ENCODE measurements around the gene ZNF646. TPM values are rescaled to one million over a fixed set of nuclear protein-coding genes. Genes with fewer than 3 reads are reported as not detected.
A peak's percentile ranks its signal among the peaks of the same experiment; 100 is the strongest.

Gene ZNF646
- total and polyA plus RNA-seq, 2 donors (not counting 3 experiments of a cell fraction or from before 2014, with no cell fraction given): 4.1 to 15.9 TPM

DNA sequence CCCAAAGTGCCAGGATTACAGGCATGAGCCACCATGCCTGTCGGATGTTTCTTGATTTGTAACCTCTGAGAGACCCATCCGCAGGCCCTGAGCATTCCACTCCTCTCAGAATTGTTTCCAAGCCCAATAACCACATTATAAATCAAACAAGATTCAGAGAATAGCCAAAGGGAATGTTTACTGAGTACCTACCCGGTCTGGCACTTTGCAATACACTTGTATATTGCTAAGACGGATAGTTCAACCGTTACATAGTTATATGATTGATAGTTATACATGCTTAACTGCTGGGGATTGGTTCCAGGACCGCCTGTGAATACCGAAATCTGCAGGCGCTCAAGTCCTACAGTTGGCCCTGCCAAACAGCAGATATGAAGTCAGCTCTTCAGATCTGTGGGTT, 40.2 kb downstream of the ZNF646 start:
- Histone ChIP-seq H3K79me2 (ENCODE audit: control insufficient read depth, insufficient read depth, low read length) (peaks cover 16% of the 10 kb centered on the region), H3K36me3 (ENCODE audit: control insufficient read depth in 2 of 2, extremely low read depth in 1 of 2, insufficient read depth in 2 of 2, low read length in 2 of 2) (peaks cover 10 to 30% of the 10 kb centered on the region in 2 experiments), H3K9me3 (replicated peaks; ENCODE audit: control insufficient read depth, insufficient read depth, low read length) (no peaks in the 10 kb centered on the region), H2AFZ (ENCODE audit: low read depth, low read length) (no peak overlapping the region), H3K27me3 (ENCODE audit: control insufficient read depth in 2 of 2, insufficient read depth in 2 of 2, low read length in 2 of 2) (no peaks in the 10 kb centered on the region), H3K9ac (replicated peaks; ENCODE audit: extremely low read depth, insufficient read depth, low read length) (no peak overlapping the region), H3K4me2 (ENCODE audit: insufficient read depth, low read length) (no peak overlapping the region), H3K4me1 (ENCODE audit: control insufficient read depth, extremely low read depth, insufficient read depth, low read length) (peaks cover 7% of the 10 kb centered on the region), H4K20me1 (replicated peaks; ENCODE audit: control insufficient read depth, extremely low read depth, insufficient read depth, low read length) (no peaks in the 10 kb centered on the region), H3K27ac (ENCODE audit: insufficient read depth, low read depth, low read length) (no peak overlapping the region), H3K9me1 (replicated peaks; ENCODE audit: control insufficient read depth, extremely low read depth, insufficient read depth, low read length) (no peaks in the 10 kb centered on the region), H3K4me3 (replicated peaks in 1 of 3; ENCODE audit: insufficient read depth in 1 of 3, low read depth in 1 of 3, low read length in 3 of 3) (no peak overlapping the region)
- TF ChIP-seq, protein P1, sequence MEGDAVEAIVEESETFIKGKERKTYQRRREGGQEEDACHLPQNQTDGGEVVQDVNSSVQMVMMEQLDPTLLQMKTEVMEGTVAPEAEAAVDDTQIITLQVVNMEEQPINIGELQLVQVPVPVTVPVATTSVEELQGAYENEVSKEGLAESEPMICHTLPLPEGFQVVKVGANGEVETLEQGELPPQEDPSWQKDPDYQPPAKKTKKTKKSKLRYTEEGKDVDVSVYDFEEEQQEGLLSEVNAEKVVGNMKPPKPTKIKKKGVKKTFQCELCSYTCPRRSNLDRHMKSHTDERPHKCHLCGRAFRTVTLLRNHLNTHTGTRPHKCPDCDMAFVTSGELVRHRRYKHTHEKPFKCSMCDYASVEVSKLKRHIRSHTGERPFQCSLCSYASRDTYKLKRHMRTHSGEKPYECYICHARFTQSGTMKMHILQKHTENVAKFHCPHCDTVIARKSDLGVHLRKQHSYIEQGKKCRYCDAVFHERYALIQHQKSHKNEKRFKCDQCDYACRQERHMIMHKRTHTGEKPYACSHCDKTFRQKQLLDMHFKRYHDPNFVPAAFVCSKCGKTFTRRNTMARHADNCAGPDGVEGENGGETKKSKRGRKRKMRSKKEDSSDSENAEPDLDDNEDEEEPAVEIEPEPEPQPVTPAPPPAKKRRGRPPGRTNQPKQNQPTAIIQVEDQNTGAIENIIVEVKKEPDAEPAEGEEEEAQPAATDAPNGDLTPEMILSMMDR (IDR thresholded peaks at IDR 0.05; ENCODE audit: extremely low read depth in 1 of 2, insufficient read depth in 1 of 2, low read depth in 1 of 2, low read length in 2 of 2): no peak
- no peak for TF ChIP-seq POLR2AphosphoS5 (IDR thresholded peaks at IDR 0.05; ENCODE audit: insufficient read depth, low read depth, low read length)
- no peak for TF ChIP-seq GATA2 (IDR thresholded peaks at IDR 0.05; ENCODE audit: insufficient read depth, insufficient read length, low read depth, low read length)
- TF ChIP-seq JUN (IDR thresholded peaks at IDR 0.05; ENCODE audit: borderline replicate concordance, insufficient read depth, insufficient read length, low read depth): no peak
- TF ChIP-seq POLR2A (IDR thresholded peaks at IDR 0.05; ENCODE audit: low read depth, low read length): no peak
- TF ChIP-seq MYC (IDR thresholded peaks at IDR 0.05; ENCODE audit: low read depth, low read length): no peak
- TF ChIP-seq, protein P2, sequence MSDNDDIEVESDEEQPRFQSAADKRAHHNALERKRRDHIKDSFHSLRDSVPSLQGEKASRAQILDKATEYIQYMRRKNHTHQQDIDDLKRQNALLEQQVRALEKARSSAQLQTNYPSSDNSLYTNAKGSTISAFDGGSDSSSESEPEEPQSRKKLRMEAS (IDR thresholded peaks at IDR 0.05; ENCODE audit: insufficient read depth, insufficient read length): no peak
- no peak for TF ChIP-seq FOS (IDR thresholded peaks at IDR 0.05; ENCODE audit: borderline replicate concordance, insufficient read depth, low read length)
- DNase-seq (ENCODE audit: low read depth, low spot score) (no peak), FAIRE-seq (peak; percentile 12)
- intact Hi-C loops (cut with micrococcal nuclease): no loop called here
- CTCF ChIA-PET: interaction anchor here (1.0 kb wide), 1 partner anchor 28 kb away, joined by 3 read pairs; no protein-coding TSS in a partner anchor
- dilution Hi-C loops (cut with MboI; ENCODE audit: extremely low pct_ligation_motif_present, low sequenced_read_pairs): no loop called here
- no TSS peak for BruUV-seq (replicated peaks)
- POLR2A ChIA-PET: no interaction called here

Data from endothelial cell of umbilical vein (primary cell).